ENCODE results near the gene TC2N. TPM values are rescaled to one million over a fixed set of nuclear protein-coding genes. Genes with fewer than 3 reads are reported as not detected.
"Not testable (repeated sequence)": the region's sequence is repeated elsewhere in the genome, so short reads cannot be mapped to it uniquely, and the experiment has no call there.

The TC2N gene
- total and polyA plus RNA-seq, 9 donors: 1.9 to 8.6 (median 5.6) TPM

GRCh38 chr14:91810699-91811098 is 56.6 kb downstream of the TC2N start:
- DNase-seq: no peak
- Histone ChIP-seq H3K27me3 (ENCODE audit: control insufficient read depth, insufficient read depth, low read length) (no peaks in the 10 kb centered on the region), H3K36me3 (ENCODE audit: control insufficient read depth, insufficient read depth, low read length) (no peaks in the 10 kb centered on the region), H3K4me3 (ENCODE audit: low read length) (no peak overlapping the region), H3K9me3 (replicated peaks; ENCODE audit: control insufficient read depth, low read depth, low read length) (peaks cover 14% of the 10 kb centered on the region), H3K27ac (ENCODE audit: low read length) (no peak overlapping the region), H3K4me1 (ENCODE audit: control insufficient read depth, insufficient read depth, low read length) (no peaks in the 10 kb centered on the region)
- WGBS (ENCODE audit: insufficient coverage): no CpG with 5 or more reads among the region's 2 CpGs

GRCh38 chr14:91806716-91807115 is 60.6 kb downstream of the TC2N start:
- H3K27ac ChIP-seq (ENCODE audit: low read length): no peak overlapping the region
- H3K36me3 ChIP-seq (ENCODE audit: control insufficient read depth, insufficient read depth, low read length): no peaks in the 10 kb centered on the region
- H3K9me3 ChIP-seq (replicated peaks; ENCODE audit: control insufficient read depth, low read depth, low read length): peaks cover 14% of the 10 kb centered on the region
- no peak for DNase-seq
- H3K4me1 ChIP-seq (ENCODE audit: control insufficient read depth, insufficient read depth, low read length): no peaks in the 10 kb centered on the region
- no peak overlapping the region for H3K4me3 ChIP-seq (ENCODE audit: low read length)
- no peaks in the 10 kb centered on the region for H3K27me3 ChIP-seq (ENCODE audit: control insufficient read depth, insufficient read depth, low read length)

GRCh38 chr14:91806094-91806493 is 61.2 kb downstream of the TC2N start:
- H3K27ac ChIP-seq (ENCODE audit: low read length); DNase-seq; H3K4me3 ChIP-seq (ENCODE audit: low read length); H3K36me3 ChIP-seq (ENCODE audit: control insufficient read depth, insufficient read depth, low read length); H3K27me3 ChIP-seq (ENCODE audit: control insufficient read depth, insufficient read depth, low read length); H3K4me1 ChIP-seq (ENCODE audit: control insufficient read depth, insufficient read depth, low read length): not testable (repeated sequence)
- H3K9me3 ChIP-seq (replicated peaks; ENCODE audit: control insufficient read depth, low read depth, low read length): peaks cover 12% of the 10 kb centered on the region
- no CpG with 5 or more reads among the region's 1 CpG for whole genome bisulfite sequencing (ENCODE audit: insufficient coverage)

GRCh38 chr14:91805659-91806058 is 61.7 kb downstream of the TC2N start:
- Histone ChIP-seq H3K4me1 (ENCODE audit: control insufficient read depth, insufficient read depth, low read length) (no peaks in the 10 kb centered on the region), H3K36me3 (ENCODE audit: control insufficient read depth, insufficient read depth, low read length) (no peaks in the 10 kb centered on the region), H3K27me3 (ENCODE audit: control insufficient read depth, insufficient read depth, low read length) (no peaks in the 10 kb centered on the region), H3K9me3 (replicated peaks; ENCODE audit: control insufficient read depth, low read depth, low read length) (peaks cover 12% of the 10 kb centered on the region), H3K27ac (ENCODE audit: low read length) (no peak overlapping the region), H3K4me3 (ENCODE audit: low read length) (no peak overlapping the region)
- no peak for DNase-seq

- no peak for DNase-seq
- no peaks in the 10 kb centered on the region for H3K36me3 ChIP-seq (ENCODE audit: control insufficient read depth, insufficient read depth, low read length)
- peaks cover 2% of the 10 kb centered on the region for H3K9me3 ChIP-seq (replicated peaks; ENCODE audit: control insufficient read depth, low read depth, low read length)
- H3K27me3 ChIP-seq (ENCODE audit: control insufficient read depth, insufficient read depth, low read length): no peaks in the 10 kb centered on the region
- H3K27ac ChIP-seq (ENCODE audit: low read length): no peak overlapping the region
- no peaks in the 10 kb centered on the region for H3K4me1 ChIP-seq (ENCODE audit: control insufficient read depth, insufficient read depth, low read length)
- no CpG with 5 or more reads among the region's 2 CpGs for WGBS (ENCODE audit: insufficient coverage)
- no peak overlapping the region for H3K4me3 ChIP-seq (ENCODE audit: low read length)
Observed at GRCh38 chr14:91801358-91801757, 66.0 kb downstream of the TC2N start.

DNA sequence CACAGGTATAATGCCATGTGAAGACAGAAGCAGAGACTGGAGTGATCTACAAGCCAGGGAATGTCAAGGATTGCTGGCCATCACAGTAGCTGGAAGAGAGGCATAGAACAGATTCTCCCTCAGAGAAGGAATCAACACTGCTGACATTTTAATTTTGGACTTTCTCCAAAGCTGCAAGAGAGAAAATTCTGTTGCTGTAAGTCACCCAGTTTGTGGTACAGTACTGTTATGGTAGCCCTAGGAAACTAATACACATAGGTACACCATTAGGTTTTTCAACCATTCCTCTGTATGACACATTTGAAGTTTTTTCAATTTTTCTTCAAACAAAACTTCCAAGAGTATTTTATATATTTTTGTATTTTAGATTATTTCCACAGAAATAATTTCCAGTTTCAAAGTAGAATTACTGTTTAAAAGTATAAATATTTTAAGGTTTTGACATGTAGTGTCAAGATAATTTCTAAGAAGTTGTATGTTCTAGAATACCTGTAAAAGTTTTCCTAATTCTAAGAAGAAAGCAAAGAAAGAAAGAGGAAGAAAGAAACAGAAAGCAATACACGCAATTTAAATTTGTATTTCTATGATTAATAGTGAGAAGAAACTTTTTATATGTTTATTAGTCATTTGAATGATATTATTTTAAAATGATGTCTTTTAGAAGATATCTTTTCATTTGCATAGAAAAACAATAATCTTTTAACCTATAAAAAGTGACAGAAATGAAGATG is 70.6 kb downstream of the TC2N start:
- Histone ChIP-seq H3K36me3 (ENCODE audit: control insufficient read depth, insufficient read depth, low read length) (no peaks in the 10 kb centered on the region), H3K27ac (ENCODE audit: low read length) (no peak overlapping the region), H3K9me3 (replicated peaks; ENCODE audit: control insufficient read depth, low read depth, low read length) (no peaks in the 10 kb centered on the region), H3K4me3 (ENCODE audit: low read length) (no peak overlapping the region), H3K27me3 (ENCODE audit: control insufficient read depth, insufficient read depth, low read length) (no peaks in the 10 kb centered on the region), H3K4me1 (ENCODE audit: control insufficient read depth, insufficient read depth, low read length) (no peaks in the 10 kb centered on the region)
- WGBS (ENCODE audit: insufficient coverage): no CpG with 5 or more reads among the region's 1 CpG
- no peak for DNase-seq

DNA sequence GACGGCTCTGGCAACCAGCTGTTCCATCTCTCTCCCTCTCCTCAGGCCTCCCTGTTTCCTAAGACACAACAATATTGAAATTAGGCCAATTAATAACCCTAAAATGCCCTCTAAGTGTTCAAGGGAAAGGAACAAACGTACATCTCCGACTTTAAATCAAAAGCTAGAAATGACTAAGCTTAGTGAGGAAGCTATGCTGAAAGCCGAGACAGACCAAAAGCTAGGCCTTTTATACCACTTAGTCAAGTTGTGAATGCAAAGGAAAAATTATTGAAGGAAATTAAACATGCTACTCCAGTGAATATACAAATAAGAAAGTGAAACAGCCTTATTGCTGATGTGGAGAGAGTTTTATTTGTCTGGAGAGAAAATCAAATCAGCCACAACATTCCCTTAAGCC is 73.6 kb downstream of the TC2N start:
- Histone ChIP-seq H3K27me3 (ENCODE audit: control insufficient read depth, insufficient read depth, low read length) (no peaks in the 10 kb centered on the region), H3K27ac (ENCODE audit: low read length) (no peak overlapping the region), H3K4me1 (ENCODE audit: control insufficient read depth, insufficient read depth, low read length) (no peaks in the 10 kb centered on the region), H3K9me3 (replicated peaks; ENCODE audit: control insufficient read depth, low read depth, low read length) (no peaks in the 10 kb centered on the region), H3K4me3 (ENCODE audit: low read length) (no peak overlapping the region), H3K36me3 (ENCODE audit: control insufficient read depth, insufficient read depth, low read length) (no peaks in the 10 kb centered on the region)
- no peak for DNase-seq
- WGBS (ENCODE audit: insufficient coverage): no CpG with 5 or more reads among the region's 4 CpGs

DNA sequence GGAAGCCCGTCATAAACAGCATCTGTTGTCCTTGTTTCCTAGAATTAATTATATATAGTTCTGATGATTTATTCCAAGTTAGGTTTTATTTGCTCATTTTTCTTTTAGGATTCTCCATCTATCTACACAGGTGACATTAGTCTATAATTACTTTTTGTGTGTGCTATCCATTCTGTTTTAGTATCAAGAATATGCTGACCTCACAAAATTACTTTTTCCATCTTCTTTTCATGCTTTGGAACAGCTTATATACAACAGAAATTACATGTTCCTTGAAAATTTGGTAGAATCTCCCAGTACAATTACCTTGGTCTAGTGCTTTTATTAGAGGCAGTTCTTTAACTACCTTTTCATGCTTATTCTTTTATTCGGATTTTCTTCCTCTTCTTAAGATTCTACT is 81.1 kb downstream of the TC2N start:
- Histone ChIP-seq H3K9me3 (replicated peaks; ENCODE audit: control insufficient read depth, low read depth, low read length) (no peaks in the 10 kb centered on the region), H3K4me3 (ENCODE audit: low read length) (no peak overlapping the region), H3K27me3 (ENCODE audit: control insufficient read depth, insufficient read depth, low read length) (no peaks in the 10 kb centered on the region), H3K36me3 (ENCODE audit: control insufficient read depth, insufficient read depth, low read length) (no peaks in the 10 kb centered on the region), H3K27ac (ENCODE audit: low read length) (no peak overlapping the region), H3K4me1 (ENCODE audit: control insufficient read depth, insufficient read depth, low read length) (no peaks in the 10 kb centered on the region)
- no peak for DNase-seq
- no CpG with 5 or more reads among the region's 2 CpGs for WGBS (ENCODE audit: insufficient coverage)

DNA sequence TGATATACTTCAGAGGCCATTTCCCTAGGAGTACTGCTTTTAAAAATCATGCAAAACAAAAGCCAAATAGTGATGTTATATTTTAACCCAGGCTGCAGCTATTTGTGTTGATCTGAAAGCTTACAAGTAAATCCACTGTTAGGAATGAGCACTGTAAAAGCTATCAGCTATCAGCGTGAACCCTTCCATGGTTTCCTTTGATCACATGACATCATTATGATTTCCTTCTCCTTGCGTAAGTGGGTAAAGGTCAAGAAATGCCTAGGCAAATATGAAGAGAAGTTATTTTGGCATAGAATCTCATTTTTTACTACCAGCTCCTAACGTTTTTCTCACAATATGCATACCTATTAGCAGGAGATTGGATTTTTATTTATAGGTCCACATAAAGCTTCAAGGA is 86.9 kb downstream of the TC2N start:
- no peak overlapping the region for H3K4me3 ChIP-seq (ENCODE audit: low read length)
- H3K4me1 ChIP-seq (ENCODE audit: control insufficient read depth, insufficient read depth, low read length): no peaks in the 10 kb centered on the region
- H3K9me3 ChIP-seq (replicated peaks; ENCODE audit: control insufficient read depth, low read depth, low read length): no peaks in the 10 kb centered on the region
- WGBS (ENCODE audit: insufficient coverage): no CpG with 5 or more reads among the region's 3 CpGs
- no peak for DNase-seq
- H3K27me3 ChIP-seq (ENCODE audit: control insufficient read depth, insufficient read depth, low read length): no peaks in the 10 kb centered on the region
- H3K36me3 ChIP-seq (ENCODE audit: control insufficient read depth, insufficient read depth, low read length): no peaks in the 10 kb centered on the region
- H3K27ac ChIP-seq (ENCODE audit: low read length): no peak overlapping the region

DNA sequence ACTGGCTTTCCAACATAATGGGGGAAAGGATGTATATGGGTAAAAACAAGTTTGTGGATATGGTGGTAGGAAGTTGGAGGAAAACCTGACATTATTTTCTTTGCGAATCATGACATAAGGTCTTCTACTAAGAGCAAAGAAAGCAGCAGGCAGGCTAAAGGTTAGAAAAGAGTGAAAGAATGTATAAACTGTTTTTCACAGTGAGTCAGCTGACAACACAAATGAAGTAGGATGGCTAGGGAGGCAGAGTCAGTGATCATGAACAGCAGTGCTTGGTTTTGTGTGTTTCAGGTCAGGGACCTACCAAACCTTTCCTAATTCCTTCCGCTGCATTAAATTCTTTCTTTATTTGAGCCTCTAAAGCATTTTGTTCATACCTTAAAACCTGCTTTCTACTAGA is 89.1 kb downstream of the TC2N start:
- H3K36me3 ChIP-seq (ENCODE audit: control insufficient read depth, insufficient read depth, low read length): no peaks in the 10 kb centered on the region
- no peak for DNase-seq
- no peak overlapping the region for H3K4me3 ChIP-seq (ENCODE audit: low read length)
- H3K4me1 ChIP-seq (ENCODE audit: control insufficient read depth, insufficient read depth, low read length): no peaks in the 10 kb centered on the region
- WGBS (ENCODE audit: insufficient coverage): 100% methylated on average over 1 of the region's 2 CpGs
- H3K27ac ChIP-seq (ENCODE audit: low read length): no peak overlapping the region
- H3K27me3 ChIP-seq (ENCODE audit: control insufficient read depth, insufficient read depth, low read length): no peaks in the 10 kb centered on the region
- H3K9me3 ChIP-seq (replicated peaks; ENCODE audit: control insufficient read depth, low read depth, low read length): no peaks in the 10 kb centered on the region

Measured in muscle of leg (tissue), 11 donors.